Cardiac muscle cell (in vitro differentiated cells and primary cell): ENCODE measurements around the gene DLGAP4. TPM values are rescaled to one million over a fixed set of nuclear protein-coding genes. Genes with fewer than 3 reads are reported as not detected.

ENCODE experiments used
- DNase-seq, 2 donors: peaks; one replicate each; pipeline versions ENCODE4 v3.0.0 to v3.0.0-alpha.2; 2010 to 2017; ENCODE audit warnings: low read depth in 1 of 2, low spot score in 1 of 2
- H3K27ac ChIP-seq: fragments of 200-600 bp; sonication (generic); 2 replicates; pipeline ENCODE4 v1.5.1; 2016
- H3K27me3 ChIP-seq: fragments of 200-600 bp; sonication (generic); 2 replicates; pipeline ENCODE4 v1.6.0; 2016; ENCODE audit warnings: control low read depth
- H3K36me3 ChIP-seq: fragments of 200-600 bp; sonication (generic); 2 replicates; pipeline ENCODE4 v1.5.1; 2016; ENCODE audit warnings: control low read depth
- H3K4me1 ChIP-seq: fragments of 200-600 bp; sonication (generic); 2 replicates; pipeline ENCODE4 v1.8.1; 2017; ENCODE audit warnings: low read depth, mild to moderate bottlenecking, mixed run types
- H3K4me3 ChIP-seq: fragments of 200-600 bp; sonication (generic); 2 replicates; pipeline ENCODE4 v1.5.1; 2016; ENCODE audit warnings: mild to moderate bottlenecking
- H3K9me3 ChIP-seq: fragments of 200-600 bp; sonication (generic); 2 replicates; pipeline ENCODE4 v1.5.1; 2017; ENCODE audit warnings: low read depth, mild to moderate bottlenecking, control low read depth
- polyA plus RNA-seq: library from polyadenylated mRNA; unstranded; fragments of >200 nt; fragmentation: Nextera tagmentation; extraction: Ambion mirVana; gene quantifications from 2 replicates; pipeline ENCODE4 v1.2.1, GENCODE V29; 2016
- total RNA-seq: library from RNA; depleted of rRNA; stranded (reverse); fragments of >200 nt; gene quantifications from 2 replicates; pipeline ENCODE4 v1.2.3, GENCODE V29; 2016
- TF ChIP-seq, protein P1 (sequence below): IDR thresholded peaks from 2 replicates; pipeline ENCODE4 v1.5.1; 2012; ENCODE audit warnings: low read depth, mild to moderate bottlenecking, low read length

DLGAP4 gene
- total and polyA plus RNA-seq, 2 experiments from 2014 or later = 45.7 to 51.6 TPM

DNA sequence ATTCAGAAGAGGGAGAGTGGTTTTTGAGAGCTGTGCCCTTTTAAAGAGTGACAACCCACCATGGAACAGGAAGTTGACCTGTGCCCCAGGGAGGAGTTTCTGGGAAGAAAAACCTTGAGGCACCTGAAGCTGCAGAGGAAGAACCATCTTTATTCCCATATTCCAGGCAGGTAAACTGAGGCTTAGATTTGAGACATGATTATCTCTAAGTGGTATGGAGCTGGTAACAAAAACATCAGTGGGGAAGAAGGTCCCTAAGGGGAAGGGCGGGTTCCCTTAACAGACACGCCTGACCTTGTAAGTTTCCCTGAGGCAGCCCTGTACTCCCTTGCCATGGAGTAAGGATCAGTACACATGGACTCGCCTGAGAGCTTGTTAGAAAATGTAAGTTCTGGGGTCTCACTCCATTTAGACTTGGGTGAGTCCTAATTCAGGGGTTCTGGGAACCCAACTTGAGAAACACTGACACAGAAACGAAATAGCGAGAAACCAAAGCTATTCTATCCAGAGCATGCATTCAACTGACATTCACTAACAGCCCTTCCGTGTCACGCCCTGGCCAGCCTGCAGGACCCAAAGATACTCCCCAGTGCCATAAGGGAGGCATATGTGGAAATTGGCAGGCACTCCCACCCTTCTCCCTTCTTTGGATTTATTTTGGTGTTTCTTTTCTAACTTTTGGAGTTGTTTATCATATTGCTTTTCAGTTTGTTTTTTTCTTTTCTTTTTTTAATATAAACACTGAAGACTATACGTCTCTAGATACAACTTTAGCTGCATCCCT, 90.9 kb downstream of the DLGAP4 start:
- no peaks in the 10 kb centered on the region for H3K36me3 ChIP-seq
- TF ChIP-seq, protein P1, sequence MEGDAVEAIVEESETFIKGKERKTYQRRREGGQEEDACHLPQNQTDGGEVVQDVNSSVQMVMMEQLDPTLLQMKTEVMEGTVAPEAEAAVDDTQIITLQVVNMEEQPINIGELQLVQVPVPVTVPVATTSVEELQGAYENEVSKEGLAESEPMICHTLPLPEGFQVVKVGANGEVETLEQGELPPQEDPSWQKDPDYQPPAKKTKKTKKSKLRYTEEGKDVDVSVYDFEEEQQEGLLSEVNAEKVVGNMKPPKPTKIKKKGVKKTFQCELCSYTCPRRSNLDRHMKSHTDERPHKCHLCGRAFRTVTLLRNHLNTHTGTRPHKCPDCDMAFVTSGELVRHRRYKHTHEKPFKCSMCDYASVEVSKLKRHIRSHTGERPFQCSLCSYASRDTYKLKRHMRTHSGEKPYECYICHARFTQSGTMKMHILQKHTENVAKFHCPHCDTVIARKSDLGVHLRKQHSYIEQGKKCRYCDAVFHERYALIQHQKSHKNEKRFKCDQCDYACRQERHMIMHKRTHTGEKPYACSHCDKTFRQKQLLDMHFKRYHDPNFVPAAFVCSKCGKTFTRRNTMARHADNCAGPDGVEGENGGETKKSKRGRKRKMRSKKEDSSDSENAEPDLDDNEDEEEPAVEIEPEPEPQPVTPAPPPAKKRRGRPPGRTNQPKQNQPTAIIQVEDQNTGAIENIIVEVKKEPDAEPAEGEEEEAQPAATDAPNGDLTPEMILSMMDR = no peak
- H3K27me3 ChIP-seq = no peaks in the 10 kb centered on the region
- H3K9me3 ChIP-seq = no peaks in the 10 kb centered on the region
- no peak for DNase-seq
- no peak overlapping the region for H3K27ac ChIP-seq
- H3K4me3 ChIP-seq = no peak overlapping the region
- no peaks in the 10 kb centered on the region for H3K4me1 ChIP-seq

DNA sequence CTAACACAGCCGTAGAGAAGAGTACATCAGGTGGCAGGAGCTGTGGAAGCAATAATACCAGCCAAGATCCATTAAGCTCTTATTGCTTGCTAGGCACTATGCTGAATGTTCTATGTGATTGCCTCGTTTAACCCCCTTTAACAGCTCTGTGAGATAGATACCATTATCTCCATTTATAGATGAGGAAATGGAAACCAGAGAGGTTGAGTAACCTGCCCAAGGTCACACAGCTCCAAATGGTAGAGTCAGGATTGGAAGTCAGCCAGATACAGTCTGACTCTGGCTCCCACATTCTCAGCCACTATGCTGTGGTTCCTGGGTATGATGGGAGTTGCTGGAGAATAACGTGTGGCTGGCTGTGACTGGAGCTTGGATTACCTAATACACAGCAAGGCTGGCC, 92.4 kb downstream of the DLGAP4 start:
- Histone ChIP-seq H3K27ac (no peak overlapping the region), H3K9me3 (no peaks in the 10 kb centered on the region), H3K4me1 (no peaks in the 10 kb centered on the region), H3K4me3 (no peak overlapping the region), H3K36me3 (no peaks in the 10 kb centered on the region), H3K27me3 (no peaks in the 10 kb centered on the region)
- TF ChIP-seq, protein P1 = no peak
- no peak for DNase-seq

DNA sequence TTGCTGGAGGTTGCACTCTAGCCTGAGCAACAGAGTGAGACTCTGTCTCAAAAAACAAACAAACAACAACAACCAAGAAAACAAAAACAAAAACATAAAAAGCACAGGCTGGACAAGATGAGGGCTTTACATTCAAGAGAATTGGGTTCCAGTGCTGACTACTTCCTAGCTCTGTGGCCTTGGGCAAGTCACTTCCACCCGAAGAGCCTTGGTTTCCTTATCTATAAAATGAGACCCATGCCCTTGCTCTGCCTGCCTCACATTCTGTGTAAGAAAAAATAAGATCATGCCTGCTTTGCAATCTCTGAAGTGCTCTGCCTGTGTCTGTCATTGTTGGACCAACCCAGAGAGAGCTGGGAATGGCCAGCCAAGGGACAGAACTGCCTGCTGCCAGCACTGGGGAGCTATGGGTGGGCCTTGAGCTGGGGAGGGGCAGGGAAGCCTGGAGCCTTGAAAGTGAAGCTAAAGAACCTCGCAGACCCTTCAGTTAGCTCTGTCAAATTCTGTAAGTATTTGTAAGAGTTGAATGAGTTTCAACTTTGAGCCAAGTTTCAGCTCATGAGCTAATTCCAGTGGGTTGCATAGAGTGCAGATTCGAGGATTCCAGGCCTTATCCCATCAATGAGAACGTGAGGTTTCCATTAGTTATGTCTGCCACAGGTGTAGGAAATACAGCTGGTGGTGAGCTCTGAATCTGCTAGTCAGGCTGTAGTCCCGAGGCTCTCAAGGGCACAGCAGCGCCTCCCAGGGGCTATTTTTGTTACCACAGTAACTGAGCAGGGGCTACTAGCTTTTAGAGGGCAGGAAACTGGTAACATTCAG, 93.2 kb downstream of the DLGAP4 start:
- H3K9me3 ChIP-seq = no peaks in the 10 kb centered on the region
- peak; percentile 35 to 47 for DNase-seq
- no peak overlapping the region for H3K27ac ChIP-seq
- H3K4me3 ChIP-seq = no peak overlapping the region
- H3K27me3 ChIP-seq = no peaks in the 10 kb centered on the region
- no peaks in the 10 kb centered on the region for H3K36me3 ChIP-seq
- TF ChIP-seq, protein P1 = peak; percentile 49
- no peaks in the 10 kb centered on the region for H3K4me1 ChIP-seq

DNA sequence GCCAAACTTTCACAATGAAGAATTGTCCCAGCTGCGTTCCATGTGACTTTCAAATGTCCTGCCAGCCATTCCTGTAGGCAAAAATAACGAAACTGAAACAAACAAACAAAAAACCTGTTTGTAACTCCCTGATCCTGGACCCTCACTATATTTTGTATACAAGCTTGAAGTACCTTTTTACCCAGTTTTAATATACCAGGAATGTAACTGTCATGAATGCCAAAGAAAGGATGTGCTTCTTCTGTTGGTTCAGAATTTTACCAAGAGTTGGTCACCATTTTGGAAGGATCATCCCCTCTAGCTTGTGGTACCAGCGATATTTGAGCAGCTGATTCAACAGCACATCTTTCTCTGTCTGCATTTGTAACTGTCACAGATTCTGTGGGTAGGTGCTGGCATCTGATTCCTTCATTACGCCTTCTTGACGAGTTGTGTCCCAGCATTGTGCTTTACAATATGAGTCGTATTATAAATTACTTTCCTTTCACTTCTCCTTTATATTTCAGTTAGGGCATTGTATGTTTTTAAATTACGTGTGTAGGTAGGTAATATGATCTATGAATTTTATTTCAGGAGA, 93.9 kb downstream of the DLGAP4 start:
- Histone ChIP-seq H3K4me1 (no peaks in the 10 kb centered on the region), H3K9me3 (no peaks in the 10 kb centered on the region), H3K27ac (no peak overlapping the region), H3K4me3 (no peak overlapping the region), H3K27me3 (no peaks in the 10 kb centered on the region), H3K36me3 (no peaks in the 10 kb centered on the region)
- TF ChIP-seq, protein P1 = no peak
- no peak for DNase-seq

DNA sequence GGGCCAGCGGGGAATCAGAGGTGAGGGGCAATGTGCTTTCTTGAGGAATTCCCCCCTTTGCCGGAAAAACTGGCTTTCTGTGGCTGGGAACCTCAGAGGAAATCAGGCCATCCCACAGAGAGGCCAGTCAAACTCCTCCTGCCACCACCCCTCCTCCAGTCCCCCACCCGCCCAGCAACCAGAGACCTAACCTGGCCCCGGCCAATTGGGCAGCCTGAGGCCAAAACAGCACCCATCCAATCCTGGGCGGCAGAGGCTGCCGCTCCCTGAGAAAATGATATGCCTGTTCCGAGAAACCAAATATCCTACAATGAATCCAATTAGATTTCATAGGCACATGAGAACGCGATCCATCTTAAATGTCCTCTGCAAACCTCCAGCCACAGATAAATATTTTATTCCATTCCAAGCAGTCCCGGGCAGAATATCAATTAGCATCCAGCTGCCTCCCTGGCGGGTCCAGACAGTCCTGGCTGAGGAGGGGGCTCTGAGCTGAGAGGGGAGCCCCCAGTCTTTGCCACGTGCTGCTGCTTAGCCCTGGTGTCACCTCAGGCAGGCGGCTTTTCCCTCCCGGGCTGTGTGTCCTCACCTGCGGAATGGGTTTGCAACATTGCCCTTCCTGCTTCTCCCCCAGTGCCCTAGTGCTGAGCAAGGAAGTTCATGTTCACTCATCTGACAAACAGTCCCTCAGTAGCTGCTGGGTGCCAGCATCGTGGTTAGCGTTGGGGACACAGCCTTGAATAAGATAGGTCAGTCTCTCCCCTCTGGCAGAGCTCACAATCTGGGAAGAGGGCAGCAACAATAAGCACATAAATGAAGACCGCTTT, 95.0 kb downstream of the DLGAP4 start:
- Histone ChIP-seq H3K9me3 (no peaks in the 10 kb centered on the region), H3K4me3 (no peak overlapping the region), H3K27ac (no peak overlapping the region), H3K4me1 (no peaks in the 10 kb centered on the region), H3K27me3 (no peaks in the 10 kb centered on the region), H3K36me3 (no peaks in the 10 kb centered on the region)
- TF ChIP-seq, protein P1 = no peak
- no peak for DNase-seq
